ENCODE measurements around the gene EEF1G. TPM values are rescaled to one million over a fixed set of nuclear protein-coding genes. Genes with fewer than 3 reads are reported as not detected.

Gene EEF1G
- polyA plus RNA-seq, 2 of the 4 experiments (the other 2 are of a cell fraction) = 1,570 to 1,728 TPM

DNA sequence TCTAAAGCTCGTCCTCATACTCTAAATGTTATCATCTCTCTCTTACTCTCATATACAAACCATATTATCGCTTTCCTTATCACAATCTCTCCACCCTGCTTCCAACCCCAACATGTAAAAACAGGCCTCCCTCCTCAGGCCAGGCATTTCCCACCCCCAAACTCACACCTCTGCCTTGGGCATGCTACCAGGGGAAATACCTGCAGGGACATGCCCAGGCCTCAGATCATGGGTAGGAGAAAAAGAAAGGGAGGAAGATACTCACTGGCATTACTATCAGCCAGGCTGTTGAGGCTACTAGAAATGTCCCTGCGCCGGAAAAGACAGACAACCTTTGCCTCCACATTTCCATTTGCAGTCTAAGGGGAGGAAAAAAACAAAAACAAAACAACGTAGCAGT is 26.2 kb upstream of the EEF1G start:
- ChIA-PET CTCF (interaction anchor here (0.6 to 5.1 kb wide), 3 partner anchors 12 to 1218 kb away, joined by 3 to 42 read pairs (median 8); partner anchors contain the start of genes EML3 and ROM1), POLR2A (interaction anchor here (0.9 to 3.5 kb wide), 5 partner anchors 8 to 154 kb away, joined by 4 to 75 read pairs (median 5); partner anchors contain the start of genes C11orf98, CSKMT, INTS5 and TUT1)
- TF ChIP-seq CEBPB (IDR thresholded peaks at IDR 0.05) (no peak), CHD2 (IDR thresholded peaks at IDR 0.05; ENCODE audit: low read length, partially characterized antibody) (no peak), SMC3 (IDR thresholded peaks at IDR 0.05) (no peak), CHD4 (IDR thresholded peaks at IDR 0.05; ENCODE audit: borderline replicate concordance) (no peak), HOXA7 (CRISPR knock-in tag; IDR thresholded peaks at IDR 0.05) (no peak), POLR2A (IDR thresholded peaks at IDR 0.05; ENCODE audit: low read length) (no peak), HOXB13 (CRISPR knock-in tag; IDR thresholded peaks at IDR 0.05; ENCODE audit: low read depth) (no peak), RFX5 (IDR thresholded peaks at IDR 0.05) (no peak), JUNB (IDR thresholded peaks at IDR 0.05) (no peak), ZFP36 (IDR thresholded peaks at IDR 0.05; ENCODE audit: borderline replicate concordance, partially characterized antibody) (no peak)
- TF ChIP-seq, protein P1, sequence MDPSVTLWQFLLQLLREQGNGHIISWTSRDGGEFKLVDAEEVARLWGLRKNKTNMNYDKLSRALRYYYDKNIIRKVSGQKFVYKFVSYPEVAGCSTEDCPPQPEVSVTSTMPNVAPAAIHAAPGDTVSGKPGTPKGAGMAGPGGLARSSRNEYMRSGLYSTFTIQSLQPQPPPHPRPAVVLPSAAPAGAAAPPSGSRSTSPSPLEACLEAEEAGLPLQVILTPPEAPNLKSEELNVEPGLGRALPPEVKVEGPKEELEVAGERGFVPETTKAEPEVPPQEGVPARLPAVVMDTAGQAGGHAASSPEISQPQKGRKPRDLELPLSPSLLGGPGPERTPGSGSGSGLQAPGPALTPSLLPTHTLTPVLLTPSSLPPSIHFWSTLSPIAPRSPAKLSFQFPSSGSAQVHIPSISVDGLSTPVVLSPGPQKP (IDR thresholded peaks at IDR 0.05; ENCODE audit: low read depth, low read length) = no peak
- TF ChIP-seq, protein P2, sequence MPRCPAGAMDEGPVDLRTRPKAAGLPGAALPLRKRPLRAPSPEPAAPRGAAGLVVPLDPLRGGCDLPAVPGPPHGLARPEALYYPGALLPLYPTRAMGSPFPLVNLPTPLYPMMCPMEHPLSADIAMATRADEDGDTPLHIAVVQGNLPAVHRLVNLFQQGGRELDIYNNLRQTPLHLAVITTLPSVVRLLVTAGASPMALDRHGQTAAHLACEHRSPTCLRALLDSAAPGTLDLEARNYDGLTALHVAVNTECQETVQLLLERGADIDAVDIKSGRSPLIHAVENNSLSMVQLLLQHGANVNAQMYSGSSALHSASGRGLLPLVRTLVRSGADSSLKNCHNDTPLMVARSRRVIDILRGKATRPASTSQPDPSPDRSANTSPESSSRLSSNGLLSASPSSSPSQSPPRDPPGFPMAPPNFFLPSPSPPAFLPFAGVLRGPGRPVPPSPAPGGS (IDR thresholded peaks at IDR 0.05) = no peak
- DNase-seq (ENCODE audit: low read depth in 1 of 2, low spot score in 1 of 2) = no peak
- Histone ChIP-seq H3K4me1 (peaks cover 28% of the 10 kb centered on the region), H3K4me2 (peak overlapping the region; percentile 95), H3K9me3 (no peaks in the 10 kb centered on the region), H3K4me3 (peak overlapping the region; percentile 92), H3K27ac (peak overlapping the region; percentile 95 to 98)
- no peak for ATAC-seq
- FAIRE-seq = no peak
- WGBS (ENCODE audit: missing lambda C conversion rate) = 68% methylated on average over 5 of the region's 5 CpGs

DNA sequence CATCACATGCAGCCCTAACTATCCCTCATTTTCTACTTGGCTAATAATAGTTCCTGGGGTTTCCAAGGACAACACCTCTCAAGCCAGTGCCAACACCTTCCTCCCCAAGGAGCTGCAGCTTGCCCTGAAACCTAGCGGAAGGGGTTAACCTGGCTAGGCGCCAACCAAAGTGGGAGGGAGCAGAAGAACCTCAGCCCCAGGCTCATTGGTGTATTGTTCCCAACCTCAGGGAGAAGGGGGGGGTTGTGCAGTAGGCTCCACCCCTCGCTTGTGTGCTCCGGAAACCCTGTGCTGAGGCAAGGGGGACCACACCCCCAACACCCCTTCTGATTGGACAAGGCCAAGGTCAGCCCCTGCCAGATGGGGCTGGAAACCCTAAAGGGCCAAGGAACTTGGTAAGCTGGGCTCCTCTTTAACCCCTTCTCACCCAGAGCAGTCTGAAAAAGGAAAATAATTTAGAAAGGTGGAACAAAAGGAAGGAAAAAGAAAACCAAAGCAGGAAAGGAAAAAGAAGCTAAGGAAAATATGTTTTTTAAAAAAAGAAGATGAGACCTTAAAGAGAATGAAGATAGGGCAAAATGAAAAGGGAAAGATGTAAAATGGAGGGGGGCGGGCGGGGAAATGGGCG is 25.5 kb upstream of the EEF1G start:
- CTCF ChIA-PET = interaction anchor here (0.6 to 1.7 kb wide), 4 partner anchors 8 to 56 kb away, joined by 3 to 8 read pairs (median 3); no protein-coding TSS in a partner anchor
- ATAC-seq = peak; percentile 32 to 76; a peak in 5 of 6 replicates
- peak; percentile 97 to 99 for DNase-seq (ENCODE audit: low read depth in 1 of 2, low spot score in 1 of 2)
- Histone ChIP-seq H3K4me3 (peak overlapping the region; percentile 92), H3K27ac (peak overlapping the region; percentile 95 to 98), H3K4me2 (peak overlapping the region; percentile 95), H3K9me3 (no peaks in the 10 kb centered on the region), H3K4me1 (peaks cover 25% of the 10 kb centered on the region)
- POLR2A ChIA-PET = interaction anchor here (0.9 to 3.5 kb wide), 4 partner anchors 7 to 66 kb away, joined by 4 to 75 read pairs (median 5); partner anchors contain the start of genes C11orf98, CSKMT, INTS5 and TUT1
- 39% methylated on average over 7 of the region's 7 CpGs for WGBS (ENCODE audit: missing lambda C conversion rate)
- no peak for FAIRE-seq
- TF ChIP-seq PHF8 (IDR thresholded peaks at IDR 0.05; ENCODE audit: borderline replicate concordance, low read depth) (no peak), FOSL2 (IDR thresholded peaks at IDR 0.05) (no peak), FOSL2 (CRISPR knock-in tag; IDR thresholded peaks at IDR 0.05) (no peak), HOXB5 (CRISPR knock-in tag; IDR thresholded peaks at IDR 0.05) (no peak), TP53 (CRISPR knock-in tag; IDR thresholded peaks at IDR 0.05) (no peak), CBX8 (IDR thresholded peaks at IDR 0.05) (no peak), SMC3 (IDR thresholded peaks at IDR 0.05) (no peak), CHD2 (IDR thresholded peaks at IDR 0.05; ENCODE audit: low read length, partially characterized antibody) (no peak), EHF (CRISPR knock-in tag; IDR thresholded peaks at IDR 0.05) (no peak), MAZ (IDR thresholded peaks at IDR 0.05; ENCODE audit: borderline replicate concordance, low read depth, low read length) (0 out of 2 replicates have a peak, but pooled peaks have one; percentile 46), CEBPB (IDR thresholded peaks at IDR 0.05) (peak in 1 of 2 experiments; percentile 42; a peak in 1 of 4 replicates), HOXB13 (CRISPR knock-in tag; IDR thresholded peaks at IDR 0.05; ENCODE audit: low read depth) (no peak)
- TF ChIP-seq, protein P3, sequence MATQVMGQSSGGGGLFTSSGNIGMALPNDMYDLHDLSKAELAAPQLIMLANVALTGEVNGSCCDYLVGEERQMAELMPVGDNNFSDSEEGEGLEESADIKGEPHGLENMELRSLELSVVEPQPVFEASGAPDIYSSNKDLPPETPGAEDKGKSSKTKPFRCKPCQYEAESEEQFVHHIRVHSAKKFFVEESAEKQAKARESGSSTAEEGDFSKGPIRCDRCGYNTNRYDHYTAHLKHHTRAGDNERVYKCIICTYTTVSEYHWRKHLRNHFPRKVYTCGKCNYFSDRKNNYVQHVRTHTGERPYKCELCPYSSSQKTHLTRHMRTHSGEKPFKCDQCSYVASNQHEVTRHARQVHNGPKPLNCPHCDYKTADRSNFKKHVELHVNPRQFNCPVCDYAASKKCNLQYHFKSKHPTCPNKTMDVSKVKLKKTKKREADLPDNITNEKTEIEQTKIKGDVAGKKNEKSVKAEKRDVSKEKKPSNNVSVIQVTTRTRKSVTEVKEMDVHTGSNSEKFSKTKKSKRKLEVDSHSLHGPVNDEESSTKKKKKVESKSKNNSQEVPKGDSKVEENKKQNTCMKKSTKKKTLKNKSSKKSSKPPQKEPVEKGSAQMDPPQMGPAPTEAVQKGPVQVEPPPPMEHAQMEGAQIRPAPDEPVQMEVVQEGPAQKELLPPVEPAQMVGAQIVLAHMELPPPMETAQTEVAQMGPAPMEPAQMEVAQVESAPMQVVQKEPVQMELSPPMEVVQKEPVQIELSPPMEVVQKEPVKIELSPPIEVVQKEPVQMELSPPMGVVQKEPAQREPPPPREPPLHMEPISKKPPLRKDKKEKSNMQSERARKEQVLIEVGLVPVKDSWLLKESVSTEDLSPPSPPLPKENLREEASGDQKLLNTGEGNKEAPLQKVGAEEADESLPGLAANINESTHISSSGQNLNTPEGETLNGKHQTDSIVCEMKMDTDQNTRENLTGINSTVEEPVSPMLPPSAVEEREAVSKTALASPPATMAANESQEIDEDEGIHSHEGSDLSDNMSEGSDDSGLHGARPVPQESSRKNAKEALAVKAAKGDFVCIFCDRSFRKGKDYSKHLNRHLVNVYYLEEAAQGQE (IDR thresholded peaks at IDR 0.05) = 0 out of 2 replicates have a peak, but pooled peaks have one; percentile 8
- TF ChIP-seq, protein P4, sequence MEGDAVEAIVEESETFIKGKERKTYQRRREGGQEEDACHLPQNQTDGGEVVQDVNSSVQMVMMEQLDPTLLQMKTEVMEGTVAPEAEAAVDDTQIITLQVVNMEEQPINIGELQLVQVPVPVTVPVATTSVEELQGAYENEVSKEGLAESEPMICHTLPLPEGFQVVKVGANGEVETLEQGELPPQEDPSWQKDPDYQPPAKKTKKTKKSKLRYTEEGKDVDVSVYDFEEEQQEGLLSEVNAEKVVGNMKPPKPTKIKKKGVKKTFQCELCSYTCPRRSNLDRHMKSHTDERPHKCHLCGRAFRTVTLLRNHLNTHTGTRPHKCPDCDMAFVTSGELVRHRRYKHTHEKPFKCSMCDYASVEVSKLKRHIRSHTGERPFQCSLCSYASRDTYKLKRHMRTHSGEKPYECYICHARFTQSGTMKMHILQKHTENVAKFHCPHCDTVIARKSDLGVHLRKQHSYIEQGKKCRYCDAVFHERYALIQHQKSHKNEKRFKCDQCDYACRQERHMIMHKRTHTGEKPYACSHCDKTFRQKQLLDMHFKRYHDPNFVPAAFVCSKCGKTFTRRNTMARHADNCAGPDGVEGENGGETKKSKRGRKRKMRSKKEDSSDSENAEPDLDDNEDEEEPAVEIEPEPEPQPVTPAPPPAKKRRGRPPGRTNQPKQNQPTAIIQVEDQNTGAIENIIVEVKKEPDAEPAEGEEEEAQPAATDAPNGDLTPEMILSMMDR (IDR thresholded peaks at IDR 0.05) = no peak
- TF ChIP-seq, protein P5, sequence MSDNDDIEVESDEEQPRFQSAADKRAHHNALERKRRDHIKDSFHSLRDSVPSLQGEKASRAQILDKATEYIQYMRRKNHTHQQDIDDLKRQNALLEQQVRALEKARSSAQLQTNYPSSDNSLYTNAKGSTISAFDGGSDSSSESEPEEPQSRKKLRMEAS (IDR thresholded peaks at IDR 0.05) = peak; percentile 62
- TF ChIP-seq, protein P6, sequence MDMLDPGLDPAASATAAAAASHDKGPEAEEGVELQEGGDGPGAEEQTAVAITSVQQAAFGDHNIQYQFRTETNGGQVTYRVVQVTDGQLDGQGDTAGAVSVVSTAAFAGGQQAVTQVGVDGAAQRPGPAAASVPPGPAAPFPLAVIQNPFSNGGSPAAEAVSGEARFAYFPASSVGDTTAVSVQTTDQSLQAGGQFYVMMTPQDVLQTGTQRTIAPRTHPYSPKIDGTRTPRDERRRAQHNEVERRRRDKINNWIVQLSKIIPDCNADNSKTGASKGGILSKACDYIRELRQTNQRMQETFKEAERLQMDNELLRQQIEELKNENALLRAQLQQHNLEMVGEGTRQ (IDR thresholded peaks at IDR 0.05) = no peak
- TF ChIP-seq, protein P1 (IDR thresholded peaks at IDR 0.05; ENCODE audit: low read depth, low read length) = no peak

All from A549 (cell line).